Type B pancreatic cell (in vitro differentiated cells): ENCODE results near the gene ATP5PO. TPM values are rescaled to one million over a fixed set of nuclear protein-coding genes. Genes with fewer than 3 reads are reported as not detected.
"Not testable (repeated sequence)": the region's sequence is repeated elsewhere in the genome, so short reads cannot be mapped to it uniquely, and the experiment has no call there.

Source experiments
- DNase-seq: peaks from one replicate; pipeline ENCODE4 v3.0.0; 2021; ENCODE audit warnings: mixed read lengths; ENCODE audit not compliant: unreplicated experiment; ENCODE audit errors: extremely low spot score
- H3K27ac Mint-ChIP-seq: 2 replicates; pipeline ENCODE4 v1.8.0; 2021; ENCODE audit warnings: mild to moderate bottlenecking, mixed read lengths
- H3K27me3 Mint-ChIP-seq: 2 replicates; pipeline ENCODE4 v1.8.0; 2021; ENCODE audit warnings: mixed read lengths
- H3K36me3 Mint-ChIP-seq: 2 replicates; pipeline ENCODE4 v1.8.0; 2021; ENCODE audit warnings: mixed read lengths
- H3K4me1 Mint-ChIP-seq: one replicate; pipeline ENCODE4 v1.8.0; 2021; ENCODE audit warnings: mixed read lengths; ENCODE audit not compliant: unreplicated experiment
- H3K4me3 Mint-ChIP-seq: 2 replicates; pipeline ENCODE4 v1.8.0; 2021; ENCODE audit warnings: mild to moderate bottlenecking, mixed read lengths
- H3K9me3 Mint-ChIP-seq: 2 replicates; pipeline ENCODE4 v1.8.0; 2021; ENCODE audit warnings: mixed read lengths
- CTCF ChIP-seq: fragments of 200-600 bp; sonication (generic); conservative IDR thresholded peaks from 2 replicates; pipeline ENCODE4 v1.5.0; 2021; ENCODE audit warnings: antibody characterized with exemption, mild to moderate bottlenecking
- total RNA-seq: library from RNA; stranded (reverse); gene quantifications from 2 replicates; pipeline ENCODE4 v1.2.1, GENCODE V29; 2021; ENCODE audit warnings: low replicate concordance

The ATP5PO gene
- total RNA-seq, 1 donor from 2014 or later: 257 TPM

- no peak for DNase-seq
- no peak overlapping the region for H3K27ac Mint-ChIP-seq
- no peaks in the 10 kb centered on the region for H3K4me1 Mint-ChIP-seq
- peaks cover 6% of the 10 kb centered on the region for H3K36me3 Mint-ChIP-seq
- H3K4me3 Mint-ChIP-seq: no peak overlapping the region
- TF ChIP-seq CTCF: no peak
- no peaks in the 10 kb centered on the region for H3K9me3 Mint-ChIP-seq
- H3K27me3 Mint-ChIP-seq: no peaks in the 10 kb centered on the region
These were observed 50.4 kb downstream of the ATP5PO start for GRCh38 chr21:33865176-33865575.

GRCh38 chr21:33864150-33864549 lies 51.5 kb downstream of the ATP5PO start:
- Mint-ChIP-seq H3K9me3 (no peaks in the 10 kb centered on the region), H3K27me3 (no peaks in the 10 kb centered on the region), H3K4me1 (no peaks in the 10 kb centered on the region), H3K4me3 (no peak overlapping the region), H3K27ac (no peak overlapping the region), H3K36me3 (no peaks in the 10 kb centered on the region)
- no peak for DNase-seq
- no peak for TF ChIP-seq CTCF

GRCh38 chr21:33863191-33863590 lies 52.4 kb downstream of the ATP5PO start:
- H3K4me1 Mint-ChIP-seq, DNase-seq, H3K9me3 Mint-ChIP-seq, H3K27me3 Mint-ChIP-seq, H3K36me3 Mint-ChIP-seq, H3K27ac Mint-ChIP-seq, H3K4me3 Mint-ChIP-seq: not testable (repeated sequence)

GRCh38 chr21:33861125-33861524 lies 54.5 kb downstream of the ATP5PO start:
- no peak for TF ChIP-seq CTCF
- no peaks in the 10 kb centered on the region for H3K9me3 Mint-ChIP-seq
- H3K4me1 Mint-ChIP-seq: peaks cover 6% of the 10 kb centered on the region
- no peaks in the 10 kb centered on the region for H3K36me3 Mint-ChIP-seq
- DNase-seq: no peak
- H3K27ac Mint-ChIP-seq: no peak overlapping the region
- H3K27me3 Mint-ChIP-seq: no peaks in the 10 kb centered on the region
- H3K4me3 Mint-ChIP-seq: no peak overlapping the region

GRCh38 chr21:33860332-33860879 lies 55.2 kb downstream of the ATP5PO start:
- no peak for TF ChIP-seq CTCF
- DNase-seq: no peak

GRCh38 chr21:33859373-33860102 lies 56.1 kb downstream of the ATP5PO start:
- no peaks in the 10 kb centered on the region for H3K9me3 Mint-ChIP-seq
- no peak overlapping the region for H3K27ac Mint-ChIP-seq
- peaks cover 11% of the 10 kb centered on the region for H3K4me1 Mint-ChIP-seq
- no peak for DNase-seq
- no peaks in the 10 kb centered on the region for H3K36me3 Mint-ChIP-seq
- no peak for TF ChIP-seq CTCF
- H3K4me3 Mint-ChIP-seq: no peak overlapping the region
- H3K27me3 Mint-ChIP-seq: no peaks in the 10 kb centered on the region

More at GRCh38 chr21:33860332-33860879, 55.2 kb downstream of the ATP5PO start:
- Mint-ChIP-seq H3K36me3 (no peaks in the 10 kb centered on the region), H3K27ac (no peak overlapping the region), H3K4me1 (peaks cover 6% of the 10 kb centered on the region), H3K9me3 (no peaks in the 10 kb centered on the region), H3K4me3 (no peak overlapping the region), H3K27me3 (no peaks in the 10 kb centered on the region)
